HG03571 (cell line): ENCODE measurements around the gene MEI1.
"Not testable (repeated sequence)": the region's sequence is repeated elsewhere in the genome, so short reads cannot be mapped to it uniquely, and the experiment has no call there.

Source experiments
- ATAC-seq: cut with Tn5 transposase; IDR thresholded peaks from one replicate; pipeline ENCODE4 v1.9.1; 2021; ENCODE audit not compliant: unreplicated experiment

MEI1 gene

GRCh38 chr22:41699264-41700107 lies at the start of gene MEI1:
Gene MEI1, plus strand, starts transcription at chr22:41699503. Its CDS starts 36 bp downstream, at chr22:41699539.
- ATAC-seq = no peak

- ATAC-seq = no peak
These were observed 49.1 kb upstream of the MEI1 start for GRCh38 chr22:41650229-41650628.

- no peak for ATAC-seq
These were observed 48.5 kb upstream of the MEI1 start for GRCh38 chr22:41650821-41651220.

DNA sequence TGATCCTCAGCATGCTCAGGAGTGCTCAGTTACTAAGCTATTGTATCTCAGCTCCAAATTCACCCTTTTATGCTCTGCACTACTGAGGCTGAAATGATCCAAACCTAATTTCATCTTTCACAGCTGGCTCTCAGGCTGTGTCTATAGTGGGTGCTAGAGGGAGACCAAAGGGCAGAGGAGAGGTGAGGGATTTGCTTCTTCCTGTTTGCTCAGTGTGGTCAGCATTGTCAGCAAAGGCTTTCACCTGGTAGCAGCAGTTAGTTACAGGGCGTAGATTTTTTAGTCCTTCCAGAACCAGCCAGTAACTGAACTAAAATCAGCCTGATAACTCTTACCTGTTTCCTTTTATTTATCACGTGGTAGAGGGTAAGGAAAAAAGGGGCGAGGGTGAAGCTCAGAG lies 45.0 kb upstream of the MEI1 start:
- no peak for ATAC-seq

DNA sequence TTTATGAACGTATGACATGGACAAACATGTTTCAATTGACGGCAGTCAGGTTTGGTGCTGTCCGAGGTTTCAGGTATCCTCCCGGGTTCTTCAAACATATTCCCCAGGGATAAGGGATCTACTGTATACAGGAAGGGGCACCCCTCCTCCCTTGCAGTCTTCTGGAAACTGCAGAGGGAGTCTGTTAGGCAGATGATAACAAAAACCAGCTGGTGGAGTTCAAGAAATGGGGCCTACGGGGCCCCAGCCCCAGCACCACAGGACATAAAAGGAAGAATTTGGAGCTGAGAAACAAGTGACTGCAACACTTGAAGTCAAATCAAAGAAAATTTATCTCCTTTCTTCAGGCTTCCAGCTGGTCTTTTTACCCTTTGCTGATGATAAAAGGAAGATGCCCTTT lies 42.7 kb upstream of the MEI1 start:
- ATAC-seq = no peak

DNA sequence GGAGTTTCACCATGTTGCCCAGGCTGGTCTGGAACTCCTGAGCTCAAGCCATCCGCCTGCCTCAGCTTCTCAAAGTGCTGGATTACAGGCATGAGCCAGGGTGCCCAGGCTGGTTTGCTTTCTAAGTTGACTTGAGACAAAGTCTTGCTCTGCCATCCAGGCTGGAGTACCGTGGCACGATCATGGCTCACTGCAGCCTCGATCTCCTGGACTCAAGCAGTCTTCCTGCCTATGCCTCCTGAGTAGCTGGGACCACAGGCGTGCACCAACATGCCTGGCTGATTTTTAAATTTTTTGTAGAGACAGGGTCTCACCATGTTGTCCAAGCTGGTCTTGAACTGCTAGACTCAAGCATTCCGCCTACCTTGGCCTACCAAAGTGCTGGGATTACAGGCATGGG lies 41.6 kb upstream of the MEI1 start:
- ATAC-seq = no peak

- no peak for ATAC-seq
These were observed 40.4 kb upstream of the MEI1 start for GRCh38 chr22:41658869-41659268.

DNA sequence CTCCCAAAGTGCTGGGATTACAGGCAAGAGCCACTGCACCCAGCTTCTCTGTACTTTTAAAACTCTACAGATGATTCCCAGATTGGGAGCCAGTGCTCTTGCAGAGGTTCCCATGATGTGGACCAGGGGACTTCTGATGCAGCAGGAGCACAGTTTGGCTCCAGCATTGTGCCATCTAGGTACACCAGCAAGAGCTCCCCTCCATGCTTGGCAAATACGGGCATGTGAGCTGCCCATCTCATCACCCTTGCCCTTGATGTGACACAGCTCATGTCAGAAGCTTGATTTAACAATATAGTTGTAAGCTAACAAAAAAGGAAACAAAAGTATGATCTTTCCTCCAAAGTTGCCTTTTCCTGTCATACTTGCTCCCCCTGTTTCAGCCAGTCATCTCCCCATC lies 39.4 kb upstream of the MEI1 start:
- ATAC-seq = no peak

DNA sequence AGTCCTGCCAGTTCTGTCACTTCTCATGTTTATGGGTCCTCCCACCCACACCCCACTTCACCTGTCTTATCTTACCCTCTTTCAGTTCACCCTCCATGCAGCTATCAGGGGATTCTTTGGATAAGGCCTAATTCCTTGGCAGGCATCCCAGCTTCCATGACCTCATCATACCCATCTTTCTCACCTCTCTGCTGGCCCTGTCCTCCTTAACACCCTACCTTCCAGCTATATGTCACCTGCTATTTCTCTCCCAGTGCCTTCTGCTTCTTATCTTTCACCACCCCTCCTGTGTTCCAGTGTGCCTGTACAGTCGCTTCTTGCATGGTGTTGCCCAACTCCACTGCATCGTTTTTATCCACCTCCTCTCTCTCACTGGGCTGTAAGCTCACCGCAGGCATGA lies 38.9 kb upstream of the MEI1 start:
- no peak for ATAC-seq

- no peak for ATAC-seq
These were observed 38.2 kb upstream of the MEI1 start for GRCh38 chr22:41661088-41661487.

DNA sequence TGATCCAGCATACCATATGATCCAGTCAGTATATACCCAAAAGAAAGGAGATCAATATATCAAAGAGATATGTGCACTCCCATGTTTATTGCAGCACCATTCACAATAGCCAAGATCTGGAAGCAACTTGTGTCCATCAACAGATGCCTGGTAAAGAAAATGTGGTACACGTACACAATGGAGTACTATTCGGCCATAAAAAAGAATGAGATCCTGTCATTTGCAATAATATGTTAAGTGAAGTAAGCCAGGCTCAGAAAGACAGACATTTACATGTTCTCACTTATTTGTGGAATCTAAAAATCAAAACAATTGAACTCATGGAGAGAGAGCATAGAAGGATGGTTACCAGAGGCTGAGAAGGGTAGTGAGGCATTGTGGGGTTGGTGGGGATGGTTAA lies 37.6 kb upstream of the MEI1 start:
- ATAC-seq = no peak

GRCh38 chr22:41663594-41663993 lies 35.7 kb upstream of the MEI1 start:
- ATAC-seq = not testable (repeated sequence)

- no peak for ATAC-seq
These were observed 34.8 kb upstream of the MEI1 start for GRCh38 chr22:41664490-41664889.

DNA sequence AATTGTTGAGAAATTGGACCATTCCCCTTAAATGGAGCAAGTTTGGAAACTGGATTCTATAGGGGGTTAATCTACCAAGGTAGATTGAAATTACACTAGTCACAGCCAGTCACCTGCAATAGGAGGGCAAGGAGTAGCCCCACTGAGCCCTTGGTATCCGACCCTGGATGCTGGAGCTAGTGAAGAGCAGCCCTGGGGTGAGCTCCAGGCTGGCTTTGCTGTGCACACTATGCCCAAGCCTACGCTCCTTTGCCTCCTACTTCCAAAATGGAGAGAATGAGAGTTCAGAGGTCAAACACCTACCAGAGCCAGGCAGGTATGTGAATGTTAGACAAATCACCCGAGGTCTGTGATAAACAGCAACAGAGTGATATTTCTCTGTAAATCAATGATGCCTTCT lies 34.4 kb upstream of the MEI1 start:
- no peak for ATAC-seq

DNA sequence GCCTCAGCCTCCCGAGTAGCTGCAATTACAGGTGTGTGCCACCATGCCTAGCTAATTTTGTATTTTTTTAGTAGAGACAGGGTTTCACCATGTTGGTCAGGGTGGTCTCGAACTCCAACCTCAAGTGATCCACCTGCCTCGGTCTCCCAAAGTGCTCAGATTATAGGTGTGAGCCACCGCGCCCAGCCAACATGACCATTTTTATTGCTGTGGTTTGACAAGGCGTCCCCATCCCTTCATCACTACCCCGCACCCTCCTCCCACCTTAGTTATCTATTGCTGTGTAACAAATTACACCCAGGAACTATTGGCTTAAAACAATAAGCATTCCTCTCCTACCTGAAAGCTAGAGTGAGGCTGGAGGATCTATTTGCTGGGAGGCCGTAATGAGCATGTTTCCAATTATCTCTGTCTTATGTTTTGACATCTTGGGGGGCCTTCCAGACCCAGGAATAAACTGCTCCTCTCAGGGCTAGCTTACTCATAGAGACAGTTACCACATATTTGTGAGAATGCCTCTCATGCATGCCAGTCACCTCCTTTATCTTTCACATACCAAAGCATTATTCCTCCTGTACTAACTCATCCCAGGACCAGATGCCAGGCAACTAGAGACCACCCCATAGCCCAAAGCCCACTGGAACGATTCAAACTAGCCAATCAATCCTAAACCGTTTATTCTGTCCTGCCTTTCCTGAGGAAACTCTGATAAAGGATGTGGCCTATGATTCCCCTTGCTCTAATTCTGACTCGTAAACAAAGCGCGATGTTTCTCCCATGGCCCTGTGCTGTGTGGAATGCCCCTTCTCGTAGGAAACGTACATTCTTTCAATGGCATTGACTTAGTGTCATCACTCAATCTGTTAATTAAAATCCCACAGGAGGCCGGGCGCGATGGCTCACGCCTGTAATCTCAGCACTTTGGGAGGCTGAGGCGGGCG lies 30.1 kb upstream of the MEI1 start:
- ATAC-seq = no peak

GRCh38 chr22:41672096-41672495 lies 27.2 kb upstream of the MEI1 start:
- not testable (repeated sequence) for ATAC-seq

DNA sequence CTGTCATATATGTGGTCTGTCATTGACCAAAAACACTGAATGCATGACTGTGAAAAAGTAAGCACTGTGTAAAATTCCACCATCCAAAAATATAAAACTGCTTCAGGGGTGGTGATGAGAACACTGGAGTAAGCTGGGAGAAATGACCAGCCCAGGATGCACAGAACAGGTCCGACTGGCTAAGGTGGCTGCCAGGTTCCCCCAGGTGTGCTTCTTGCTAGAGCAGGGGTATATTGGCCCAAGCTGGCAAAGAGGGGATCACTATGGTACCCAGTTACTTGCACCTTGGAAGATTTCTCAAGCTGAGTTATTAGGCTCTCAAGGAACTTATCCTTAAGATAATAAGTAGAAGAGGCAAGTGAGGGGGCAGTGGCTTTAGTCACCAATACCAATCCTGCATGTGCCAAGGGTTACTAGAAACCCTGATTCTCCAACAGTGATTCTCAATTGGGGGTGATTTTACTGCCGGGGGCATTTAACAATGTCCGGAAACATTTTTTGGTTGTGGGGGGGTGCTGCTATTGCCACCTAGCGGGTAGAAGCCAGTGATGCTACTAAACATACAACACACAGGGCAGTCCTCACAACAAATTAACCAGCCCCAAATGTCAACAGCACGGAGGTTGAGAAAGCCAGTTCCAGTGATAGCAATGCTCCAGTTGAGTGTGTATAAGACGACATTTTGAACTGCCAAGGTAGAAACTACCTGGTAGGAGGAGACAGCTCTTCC lies 26.4 kb upstream of the MEI1 start:
- ATAC-seq = no peak

GRCh38 chr22:41674846-41675340 lies 24.4 kb upstream of the MEI1 start:
- no peak for ATAC-seq

DNA sequence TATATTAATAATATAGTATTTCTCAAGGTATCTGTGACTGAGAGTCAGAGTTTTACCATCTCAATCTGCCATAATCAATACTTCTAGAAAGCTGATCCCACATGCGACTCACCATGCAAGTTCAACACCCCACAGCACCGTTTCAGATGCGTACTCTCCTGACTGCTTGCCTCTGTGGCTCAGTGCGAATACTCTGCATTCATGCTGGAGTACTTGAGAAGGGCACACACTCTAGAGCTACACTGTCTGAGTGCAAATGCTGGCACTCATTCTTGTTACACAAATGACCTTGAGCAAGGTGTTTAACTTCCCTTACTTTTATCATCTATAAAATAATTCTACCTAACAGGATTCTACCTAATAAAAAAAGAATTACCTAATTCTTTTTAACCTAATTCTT lies 23.2 kb upstream of the MEI1 start:
- ATAC-seq = no peak

GRCh38 chr22:41681616-41682015 lies 17.7 kb upstream of the MEI1 start:
- ATAC-seq = no peak
